HG03095 (cell line): Measurements from ENCODE around the gene CALCB.

Source experiments
- ATAC-seq: cut with Tn5 transposase; IDR thresholded peaks from one replicate; pipeline ENCODE4 v1.9.1; 2021; ENCODE audit warnings: moderate library complexity; ENCODE audit not compliant: unreplicated experiment

CALCB gene

GRCh38 chr11:15074206-15075161 is 1.1 kb downstream of the CALCB start:
- peak; percentile 91 for ATAC-seq

- no peak for ATAC-seq
These were observed 1.8 kb downstream of the CALCB start for GRCh38 chr11:15075162-15075526.

GRCh38 chr11:15091175-15091574 is 17.8 kb downstream of the CALCB start:
- no peak for ATAC-seq

GRCh38 chr11:15091625-15092024 is 18.2 kb downstream of the CALCB start:
- ATAC-seq, result no peak

GRCh38 chr11:15093432-15093831 is 20.0 kb downstream of the CALCB start:
- no peak for ATAC-seq

- ATAC-seq, result no peak
These were observed 22.4 kb downstream of the CALCB start for GRCh38 chr11:15095736-15096228.

GRCh38 chr11:15097411-15097810 is 24.0 kb downstream of the CALCB start:
- ATAC-seq, result no peak

GRCh38 chr11:15099267-15099666 is 25.9 kb downstream of the CALCB start:
- ATAC-seq, result no peak

GRCh38 chr11:15101072-15101709 is 27.8 kb downstream of the CALCB start:
- peak; percentile 91 for ATAC-seq

- no peak for ATAC-seq
These were observed 30.8 kb downstream of the CALCB start for GRCh38 chr11:15104166-15104565.

- ATAC-seq, result no peak
These were observed 33.0 kb downstream of the CALCB start for GRCh38 chr11:15106201-15106965.

- peak; percentile 51 for ATAC-seq
These were observed 34.5 kb downstream of the CALCB start for GRCh38 chr11:15107730-15108515.

GRCh38 chr11:15108592-15109130 is 35.3 kb downstream of the CALCB start:
- no peak for ATAC-seq

- no peak for ATAC-seq
These were observed 36.2 kb downstream of the CALCB start for GRCh38 chr11:15109602-15110001.

- ATAC-seq, result no peak
These were observed 37.8 kb downstream of the CALCB start for GRCh38 chr11:15111215-15111614.

GRCh38 chr11:15112131-15112541 is 38.7 kb downstream of the CALCB start:
- ATAC-seq, result no peak

GRCh38 chr11:15113381-15113780 is 40.0 kb downstream of the CALCB start:
- ATAC-seq, result peak; percentile 81

GRCh38 chr11:15114501-15115475 is 41.4 kb downstream of the CALCB start, which contains the start of gene INSC:
TSS of gene INSC (plus strand) at chr11:15114923. CDS start at chr11:15149175, 34,252 bp downstream.
- no peak for ATAC-seq

- ATAC-seq, result no peak
These were observed 42.3 kb downstream of the CALCB start for GRCh38 chr11:15115686-15116085.
